Neural crest cell (in vitro differentiated cells): ENCODE measurements around the gene SPHK1. TPM values are rescaled to one million over a fixed set of nuclear protein-coding genes. Genes with fewer than 3 reads are reported as not detected.
A peak's percentile ranks its signal among the peaks of the same experiment; 100 is the strongest.

Experiments
- DNase-seq: peaks from one replicate; pipeline ENCODE4 v3.0.0; 2021; ENCODE audit warnings: low read depth, mixed read lengths, low spot score
- H3K27ac Mint-ChIP-seq: one replicate; pipeline ENCODE4 v1.8.0; 2021; ENCODE audit warnings: mild to moderate bottlenecking, mixed read lengths; ENCODE audit not compliant: unreplicated experiment
- H3K27me3 Mint-ChIP-seq: 2 replicates; pipeline ENCODE4 v1.8.0; 2021; ENCODE audit warnings: low read depth, mild to moderate bottlenecking, mixed read lengths
- H3K36me3 Mint-ChIP-seq: 2 replicates; pipeline ENCODE4 v1.8.0; 2021; ENCODE audit warnings: low read depth, mild to moderate bottlenecking, mixed read lengths
- H3K4me1 Mint-ChIP-seq: 2 replicates; pipeline ENCODE4 v1.8.0; 2021; ENCODE audit warnings: mixed read lengths
- H3K4me3 Mint-ChIP-seq: one replicate; pipeline ENCODE4 v1.8.0; 2021; ENCODE audit warnings: mild to moderate bottlenecking, mixed read lengths
- H3K9me3 Mint-ChIP-seq: 2 replicates; pipeline ENCODE4 v1.8.0; 2021; ENCODE audit warnings: mixed read lengths
- CTCF ChIP-seq: fragments of 200-600 bp; sonication (generic); conservative IDR thresholded peaks from 2 replicates; pipeline ENCODE4 v1.5.0; 2021; ENCODE audit warnings: antibody characterized with exemption, mild to moderate bottlenecking
- total RNA-seq: library from RNA; stranded (reverse); gene quantifications from 2 replicates; pipeline ENCODE4 v1.2.1, GENCODE V29; 2021

SPHK1 gene
- total RNA-seq, 1 donor from 2014 or later: 21.1 TPM

- no peak for TF ChIP-seq CTCF
- Mint-ChIP-seq H3K27ac (no peak overlapping the region), H3K4me3 (peak overlapping the region; percentile 85), H3K4me1 (peaks cover 49% of the 10 kb centered on the region), H3K9me3 (peaks cover 2% of the 10 kb centered on the region), H3K27me3 (peaks cover 15% of the 10 kb centered on the region), H3K36me3 (peaks cover 6% of the 10 kb centered on the region)
- no peak for DNase-seq
These were observed 4.6 kb upstream of the SPHK1 start for GRCh38 chr17:76379646-76380376.

GRCh38 chr17:76381633-76382350 is 2.6 kb upstream of the SPHK1 start:
- peak overlapping the region; percentile 81 for H3K27ac Mint-ChIP-seq
- H3K4me3 Mint-ChIP-seq: peak overlapping the region; percentile 97
- H3K9me3 Mint-ChIP-seq: peaks cover 2% of the 10 kb centered on the region
- peaks cover 50% of the 10 kb centered on the region for H3K4me1 Mint-ChIP-seq
- no peak for TF ChIP-seq CTCF
- DNase-seq: peak; percentile 23
- H3K36me3 Mint-ChIP-seq: peaks cover 6% of the 10 kb centered on the region
- peaks cover 29% of the 10 kb centered on the region for H3K27me3 Mint-ChIP-seq

- no peak for TF ChIP-seq CTCF
- DNase-seq: peak; percentile 85
- Mint-ChIP-seq H3K27ac (peak overlapping the region; percentile 96), H3K36me3 (peaks cover 5% of the 10 kb centered on the region), H3K27me3 (peaks cover 33% of the 10 kb centered on the region), H3K4me3 (peak overlapping the region; percentile 97), H3K9me3 (peaks cover 2% of the 10 kb centered on the region), H3K4me1 (peaks cover 48% of the 10 kb centered on the region)
These were observed 2.0 kb upstream of the SPHK1 start for GRCh38 chr17:76382351-76382802.

GRCh38 chr17:76382803-76383545 is 1.4 kb upstream of the SPHK1 start:
- Mint-ChIP-seq H3K4me3 (peak overlapping the region; percentile 97), H3K27me3 (peaks cover 30% of the 10 kb centered on the region), H3K4me1 (peaks cover 45% of the 10 kb centered on the region), H3K36me3 (peaks cover 2% of the 10 kb centered on the region), H3K27ac (peak overlapping the region; percentile 96), H3K9me3 (no peaks in the 10 kb centered on the region)
- DNase-seq: peak; percentile 52
- no peak for TF ChIP-seq CTCF

- Mint-ChIP-seq H3K36me3 (no peaks in the 10 kb centered on the region), H3K4me3 (peak overlapping the region; percentile 96), H3K27me3 (peaks cover 30% of the 10 kb centered on the region), H3K9me3 (no peaks in the 10 kb centered on the region), H3K4me1 (peaks cover 42% of the 10 kb centered on the region), H3K27ac (peak overlapping the region; percentile 37)
- TF ChIP-seq CTCF: peak; percentile 51
- DNase-seq: peak; percentile 45
These were observed 725 bp upstream of the SPHK1 start for GRCh38 chr17:76383546-76384221.
